Glomerular visceral epithelial cell (primary cell): Measurements from ENCODE around the gene MYLK2.

Source experiments
- DNase-seq: peaks from one replicate; pipeline ENCODE4 v3.0.0-alpha.2; 2016; ENCODE audit errors: extremely low spot score

MYLK2 gene

DNA sequence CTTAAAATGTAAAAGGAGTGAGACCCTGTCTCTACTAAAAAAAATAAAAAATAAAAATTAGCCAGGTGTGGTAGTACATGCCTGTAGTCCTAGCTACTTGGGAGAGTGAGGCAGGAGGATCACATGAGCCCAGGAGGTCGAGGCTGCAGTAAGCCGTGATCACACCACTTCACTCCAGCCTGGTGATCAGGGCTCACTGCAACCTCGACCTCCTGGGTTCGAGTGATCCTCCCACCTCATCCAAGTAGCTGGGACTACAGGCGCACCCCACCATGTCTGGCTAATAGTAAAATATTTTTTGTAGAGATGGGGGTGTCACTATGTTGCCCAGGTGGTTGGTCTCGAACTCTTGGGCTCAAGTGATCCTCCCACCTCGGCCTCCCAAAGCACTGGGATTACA is 34.3 kb downstream of the MYLK2 start:
- no peak for DNase-seq

GRCh38 chr20:31856516-31856915 is 37.4 kb downstream of the MYLK2 start:
- no peak for DNase-seq

- DNase-seq = no peak
Observed at GRCh38 chr20:31857861-31858759, 39.0 kb downstream of the MYLK2 start.

GRCh38 chr20:31858760-31859083 is 39.6 kb downstream of the MYLK2 start:
- no peak for DNase-seq

GRCh38 chr20:31859266-31859997 is 40.3 kb downstream of the MYLK2 start:
- DNase-seq = no peak

DNA sequence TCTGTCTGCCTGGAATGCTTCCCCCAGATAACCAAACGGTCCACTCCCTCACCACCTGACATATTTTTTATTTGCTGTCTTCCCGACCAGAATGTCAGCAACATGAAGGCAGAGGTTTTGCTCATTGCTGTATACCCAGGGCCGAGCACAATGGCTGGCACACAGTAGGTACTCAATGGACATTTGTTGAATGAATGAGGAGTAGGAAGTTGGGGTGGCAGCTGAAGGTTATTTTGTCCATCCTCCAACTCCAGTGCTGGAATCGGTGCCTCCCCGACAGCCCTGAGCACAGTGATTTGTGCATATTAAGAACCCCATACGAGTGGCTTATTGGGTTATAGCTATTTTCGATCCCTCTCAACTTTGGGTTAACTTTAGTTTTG is 40.8 kb downstream of the MYLK2 start:
- no peak for DNase-seq

DNA sequence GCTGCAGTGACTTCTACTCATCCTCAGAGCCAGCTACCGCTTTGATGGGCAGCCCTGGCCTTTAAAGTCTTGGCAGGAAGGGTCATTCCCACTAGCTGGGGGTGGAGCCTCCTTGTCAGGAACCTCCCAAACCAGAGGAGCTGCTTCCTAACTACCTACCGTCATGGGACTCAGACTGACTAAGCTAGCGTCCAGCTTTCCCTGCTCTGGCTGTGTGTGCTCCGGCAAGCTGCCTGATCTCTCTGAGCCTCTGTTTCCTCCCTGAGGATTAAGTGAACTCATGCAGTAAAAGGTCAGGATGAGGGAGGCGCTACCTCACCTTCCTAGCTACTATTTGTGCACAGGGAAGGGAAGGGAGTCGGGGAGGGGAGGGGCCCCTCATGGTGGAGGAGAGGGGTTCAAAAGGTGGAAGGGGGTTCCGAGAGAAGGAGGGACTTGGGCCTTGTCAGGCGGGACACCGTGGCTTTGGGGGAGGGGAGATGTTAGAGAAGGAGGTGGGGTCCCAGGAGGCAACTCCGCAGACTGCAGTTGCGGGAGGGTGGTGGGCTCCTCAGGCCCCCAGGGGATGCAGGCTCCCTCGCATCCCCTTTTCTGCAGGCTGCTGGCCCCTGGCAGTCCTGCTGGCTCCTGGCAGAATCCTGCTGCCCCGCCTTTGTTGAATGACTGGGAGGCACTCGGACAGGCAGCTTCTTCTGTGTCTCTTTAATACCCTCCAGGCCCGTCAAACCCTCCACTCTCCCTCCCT is 41.4 kb downstream of the MYLK2 start:
- peak; percentile 25 for DNase-seq

GRCh38 chr20:31861135-31861384 is 41.9 kb downstream of the MYLK2 start:
- DNase-seq = no peak

DNA sequence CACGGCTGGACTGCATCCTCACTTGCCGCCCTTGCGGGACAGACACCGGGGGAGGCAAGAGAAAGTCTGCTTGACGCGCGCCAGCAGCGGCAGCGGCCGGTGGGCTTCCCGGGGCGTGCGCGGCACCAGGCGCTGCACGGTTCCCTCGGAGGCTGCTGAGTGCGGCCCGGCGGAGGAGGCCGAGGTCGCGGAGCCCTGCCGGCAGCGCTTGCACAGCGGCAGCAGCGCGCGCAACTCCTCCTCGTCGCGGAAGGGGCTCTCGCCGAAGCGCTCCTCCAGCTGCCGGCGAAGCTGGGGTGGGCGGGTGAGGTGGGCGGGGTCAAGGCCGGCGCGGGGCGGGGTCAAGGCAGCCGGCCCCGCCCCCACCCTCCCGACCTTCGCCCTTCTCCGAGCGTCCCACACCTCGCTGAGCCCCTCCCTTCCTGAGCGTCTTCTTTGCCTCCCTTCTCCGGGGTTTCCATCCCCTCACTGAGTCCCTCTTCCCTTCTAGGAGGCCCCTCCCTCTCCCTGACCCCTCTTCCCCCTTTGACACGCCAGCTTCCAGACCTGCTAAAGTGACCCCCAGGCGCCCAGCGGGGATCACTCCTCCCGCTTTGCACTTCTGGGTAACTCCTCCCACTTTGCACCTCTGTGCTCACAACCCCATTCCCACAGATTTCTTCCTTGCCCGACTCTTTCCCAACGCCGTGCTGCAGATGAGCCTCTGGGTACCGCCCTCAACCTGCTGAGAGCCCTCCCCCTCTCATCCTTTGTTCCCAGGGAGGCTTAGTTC is 42.4 kb downstream of the MYLK2 start:
- peak; percentile 69 for DNase-seq

DNA sequence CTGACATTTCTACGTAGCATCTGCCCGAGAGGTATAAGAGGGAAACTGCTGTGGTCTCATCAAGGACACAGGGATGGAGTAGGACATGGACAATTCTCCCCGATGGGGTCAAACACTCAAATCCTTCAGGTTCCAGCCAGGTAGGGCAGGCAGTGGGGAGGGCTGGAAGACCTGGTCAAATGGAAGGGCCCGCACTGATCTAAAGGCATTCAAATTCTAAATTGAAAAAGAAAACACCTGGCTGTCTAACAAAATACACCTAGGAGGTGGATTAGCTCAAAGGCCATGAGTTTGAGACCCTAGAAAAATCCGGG is 43.0 kb downstream of the MYLK2 start:
- DNase-seq = no peak

DNA sequence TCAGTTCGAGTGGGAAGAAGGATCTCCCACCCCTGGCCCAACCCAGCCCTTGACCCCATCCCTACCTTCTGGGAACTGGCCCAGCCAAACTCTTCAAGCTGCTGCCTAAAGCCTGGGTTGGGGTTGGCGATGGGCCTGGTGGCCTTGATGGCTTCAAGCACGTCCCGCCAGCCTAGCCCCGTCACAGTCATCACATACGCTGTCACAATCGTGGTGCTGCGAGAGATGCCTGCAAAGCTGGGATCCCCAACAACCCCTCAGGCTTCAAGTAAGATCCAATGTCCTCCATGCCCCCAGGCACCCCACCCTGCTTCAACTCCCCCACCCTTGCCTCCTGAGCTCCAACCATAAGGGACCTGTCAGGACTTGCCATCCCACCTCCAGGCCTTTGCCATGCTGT is 43.4 kb downstream of the MYLK2 start:
- DNase-seq = no peak

GRCh38 chr20:31863296-31864085 is 44.3 kb downstream of the MYLK2 start:
- no peak for DNase-seq

- DNase-seq = no peak
Observed at GRCh38 chr20:31864521-31865400, 45.6 kb downstream of the MYLK2 start.

DNA sequence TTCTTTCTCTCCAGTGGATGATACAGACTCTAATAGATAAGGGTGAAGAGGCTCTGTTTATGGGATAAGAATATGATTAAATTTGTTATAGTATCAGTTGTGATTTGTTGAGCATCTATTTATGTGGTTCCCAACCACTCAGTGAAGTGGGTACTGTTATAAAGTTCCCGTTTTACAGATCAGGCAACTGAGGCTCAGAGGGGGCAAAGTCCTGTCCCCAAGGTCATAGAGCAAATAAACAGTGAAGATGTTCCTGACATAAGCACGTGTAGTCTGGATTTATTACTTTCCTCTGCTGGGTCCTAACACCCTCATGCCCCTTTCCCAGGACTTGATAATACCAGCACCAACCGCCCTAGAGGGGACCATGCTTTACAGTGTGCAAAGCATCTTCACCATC is 47.1 kb downstream of the MYLK2 start:
- DNase-seq = no peak

DNA sequence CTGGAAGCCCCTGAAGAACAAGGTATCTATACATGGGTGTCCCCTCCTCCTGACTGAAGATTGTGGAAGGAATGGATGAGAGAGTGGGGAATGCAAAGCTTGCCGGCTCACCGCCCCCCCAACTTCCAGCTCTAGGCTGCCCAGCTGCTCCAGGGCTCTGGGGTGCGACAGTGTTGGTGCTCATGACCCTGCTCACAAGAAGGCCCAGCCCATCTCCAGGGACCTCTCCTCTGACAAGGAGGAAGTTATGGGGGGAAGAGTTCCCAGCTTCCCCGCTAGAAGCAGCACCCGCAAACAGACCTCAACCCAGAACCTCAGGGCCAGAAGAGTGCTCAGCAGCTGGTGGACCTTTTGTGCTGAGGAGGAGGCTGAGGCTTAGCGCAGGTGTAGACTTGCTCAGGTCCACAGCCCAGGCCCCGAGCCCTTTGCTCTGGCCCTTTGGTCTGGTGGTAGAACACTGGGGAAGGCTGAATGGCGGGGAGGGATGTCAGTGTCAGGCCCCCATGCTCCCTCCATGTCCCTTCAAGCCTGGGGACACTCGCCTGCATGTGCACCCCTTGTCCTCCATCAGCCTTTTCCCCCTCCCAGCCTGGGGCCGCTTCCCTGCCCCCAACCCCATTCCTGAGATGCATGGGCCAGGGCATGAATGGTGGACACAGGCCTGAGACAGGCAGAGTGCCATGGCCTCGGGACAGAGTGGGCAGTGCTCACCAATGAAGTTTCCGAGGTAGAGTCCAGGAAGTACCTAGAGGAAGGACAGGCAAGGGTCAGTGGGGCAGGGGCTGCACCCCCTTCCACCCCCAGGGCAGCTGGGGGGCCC is 49.9 kb downstream of the MYLK2 start:
- DNase-seq = no peak

- DNase-seq = no peak
Observed at GRCh38 chr20:31869673-31869941, 50.5 kb downstream of the MYLK2 start.

DNA sequence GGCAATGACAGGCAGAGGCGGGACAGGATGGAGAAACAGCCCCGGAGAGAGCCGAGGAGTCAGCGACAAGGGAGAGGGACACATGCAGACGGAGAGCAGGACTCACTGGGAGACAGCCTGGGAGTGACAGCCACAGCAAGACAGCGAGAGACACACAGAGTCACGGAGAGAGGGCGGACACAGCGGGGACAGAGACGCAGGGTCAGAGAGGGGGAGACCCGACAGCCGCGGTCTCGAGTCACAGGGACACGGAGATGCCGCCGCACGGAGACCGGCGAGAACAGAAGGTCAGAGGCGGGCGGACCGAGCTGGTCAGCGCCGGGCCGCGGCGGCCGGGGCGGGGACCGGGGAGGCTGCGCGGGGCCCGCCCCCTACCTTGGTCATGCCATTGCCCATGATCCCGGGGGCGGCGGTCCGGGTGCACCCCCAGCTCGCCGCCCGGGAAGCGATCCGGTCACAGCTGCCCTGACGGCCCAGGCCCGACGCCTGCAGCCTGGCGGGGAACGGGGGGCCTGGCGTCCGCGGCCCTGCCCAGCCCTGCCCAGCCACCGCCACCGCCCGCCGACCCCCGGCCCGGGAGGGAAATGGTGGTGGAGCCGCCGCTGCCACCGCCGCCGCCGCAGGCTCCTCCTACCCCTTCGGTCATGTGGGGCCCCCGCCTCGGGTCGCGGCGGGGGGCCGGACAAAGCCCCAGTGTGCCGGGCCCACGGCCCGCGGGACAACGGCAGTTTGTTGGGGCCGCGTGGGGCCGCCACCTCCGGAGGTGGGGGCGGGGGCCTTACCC is 51.0 kb downstream of the MYLK2 start, which contains the start of the genes DUSP15 and TTLL9:
Gene DUSP15, minus strand, starts transcription at position 586 of the 784 bp plus-strand sequence. Its CDS starts 190 bp downstream, at position 396.
Gene TTLL9, plus strand, starts transcription at position 693 of the 784 bp plus-strand sequence. CDS start 493 bp downstream, outside the sequence.
- no peak for DNase-seq

- no peak for DNase-seq
Observed at GRCh38 chr20:31870726-31871617, 51.8 kb downstream of the MYLK2 start.
